Gastrocnemius medialis (tissue), 4 donors: ENCODE data around the gene SH3GL2.

Experiments used
- POLR2A ChIP-seq, 2 donors: fragments of 450-650 bp; IDR thresholded peaks; one replicate each; pipeline ENCODE4 v1.6.1; 2017; ENCODE audit warnings: antibody characterized with exemption in 2 of 2, mild to moderate bottlenecking in 2 of 2, moderate library complexity in 2 of 2
- TF ChIP-seq, protein P1 (sequence below), 5 experiments: fragments of 450-650 bp in 3 of 5; fragments of 200-600 bp in 2 of 5; sonication (generic) in 2 of 5; IDR thresholded peaks in 4 of 5; conservative IDR thresholded peaks in 1 of 5; 1 replicate in 4 of 5; 2 replicates in 1 of 5; pipeline ENCODE4 v1.5.1; 2016 to 2019; ENCODE audit warnings: antibody characterized with exemption in 5 of 5, mild to moderate bottlenecking in 3 of 5, moderate library complexity in 3 of 5

DNA sequence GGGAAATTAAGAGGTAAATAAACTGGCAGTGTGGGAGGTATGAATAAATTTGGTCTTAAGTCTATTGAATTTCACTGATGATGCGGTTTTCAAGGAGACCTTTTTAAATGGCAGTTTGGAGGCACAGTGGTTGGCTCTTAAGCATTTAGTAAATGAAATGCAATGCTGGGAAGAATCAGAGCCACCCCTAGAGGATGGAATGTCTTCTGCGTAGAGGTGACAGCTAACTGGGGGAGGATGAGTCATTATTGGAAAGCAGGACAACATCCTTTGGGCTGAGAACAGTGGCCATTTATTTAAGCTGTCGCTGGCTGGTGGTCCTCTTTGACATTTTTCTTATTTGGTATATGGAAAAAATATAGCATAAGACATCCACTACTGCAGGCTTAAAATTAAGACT, 163.2 kb downstream of the SH3GL2 start:
- TF ChIP-seq, protein P1, sequence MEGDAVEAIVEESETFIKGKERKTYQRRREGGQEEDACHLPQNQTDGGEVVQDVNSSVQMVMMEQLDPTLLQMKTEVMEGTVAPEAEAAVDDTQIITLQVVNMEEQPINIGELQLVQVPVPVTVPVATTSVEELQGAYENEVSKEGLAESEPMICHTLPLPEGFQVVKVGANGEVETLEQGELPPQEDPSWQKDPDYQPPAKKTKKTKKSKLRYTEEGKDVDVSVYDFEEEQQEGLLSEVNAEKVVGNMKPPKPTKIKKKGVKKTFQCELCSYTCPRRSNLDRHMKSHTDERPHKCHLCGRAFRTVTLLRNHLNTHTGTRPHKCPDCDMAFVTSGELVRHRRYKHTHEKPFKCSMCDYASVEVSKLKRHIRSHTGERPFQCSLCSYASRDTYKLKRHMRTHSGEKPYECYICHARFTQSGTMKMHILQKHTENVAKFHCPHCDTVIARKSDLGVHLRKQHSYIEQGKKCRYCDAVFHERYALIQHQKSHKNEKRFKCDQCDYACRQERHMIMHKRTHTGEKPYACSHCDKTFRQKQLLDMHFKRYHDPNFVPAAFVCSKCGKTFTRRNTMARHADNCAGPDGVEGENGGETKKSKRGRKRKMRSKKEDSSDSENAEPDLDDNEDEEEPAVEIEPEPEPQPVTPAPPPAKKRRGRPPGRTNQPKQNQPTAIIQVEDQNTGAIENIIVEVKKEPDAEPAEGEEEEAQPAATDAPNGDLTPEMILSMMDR (IDR thresholded peaks at IDR 0.05 in 4 of 5, conservative IDR thresholded peaks at IDR 0.05 in 1 of 5), result no peak
- no peak for TF ChIP-seq POLR2A (IDR thresholded peaks at IDR 0.05)
